SK-N-MC (cell line): ENCODE results near the gene CKAP2L.

Source experiments
- EZH2 ChIP-seq: fragments of 200-600 bp; sonication (generic); IDR thresholded peaks from one replicate; pipeline ENCODE4 v1.6.1; 2017; ENCODE audit warnings: antibody characterized with exemption
- POLR2AphosphoS5 ChIP-seq: IDR thresholded peaks from 2 replicates; pipeline ENCODE4 v1.6.1; 2012; ENCODE audit warnings: mild to moderate bottlenecking, low read depth, low read length, borderline replicate concordance

DNA sequence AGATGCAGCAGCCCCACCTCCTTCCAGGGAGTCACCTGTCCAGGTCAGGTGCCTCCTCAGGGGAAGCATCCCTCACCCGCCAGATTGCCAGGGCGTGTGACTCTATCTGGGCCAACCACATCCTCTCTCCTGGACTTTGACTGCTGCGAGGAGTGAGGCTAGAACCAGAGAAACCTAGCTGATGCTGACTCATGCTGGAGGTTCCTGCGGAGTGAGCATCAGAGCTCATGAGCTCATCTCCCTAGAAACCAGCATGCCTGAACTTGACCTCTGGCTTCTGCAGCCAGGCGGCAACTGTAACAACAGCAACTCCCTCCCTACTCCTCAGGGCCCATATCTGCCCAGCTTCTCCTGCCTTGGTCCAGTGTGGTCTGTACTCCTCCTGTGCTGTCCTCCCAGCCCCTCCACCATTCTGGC lies 71.9 kb downstream of the CKAP2L start:
- no peak for TF ChIP-seq POLR2AphosphoS5
- TF ChIP-seq EZH2: no peak
